Measurements from ENCODE around the gene SERPINA5.

SERPINA5 gene

DNA sequence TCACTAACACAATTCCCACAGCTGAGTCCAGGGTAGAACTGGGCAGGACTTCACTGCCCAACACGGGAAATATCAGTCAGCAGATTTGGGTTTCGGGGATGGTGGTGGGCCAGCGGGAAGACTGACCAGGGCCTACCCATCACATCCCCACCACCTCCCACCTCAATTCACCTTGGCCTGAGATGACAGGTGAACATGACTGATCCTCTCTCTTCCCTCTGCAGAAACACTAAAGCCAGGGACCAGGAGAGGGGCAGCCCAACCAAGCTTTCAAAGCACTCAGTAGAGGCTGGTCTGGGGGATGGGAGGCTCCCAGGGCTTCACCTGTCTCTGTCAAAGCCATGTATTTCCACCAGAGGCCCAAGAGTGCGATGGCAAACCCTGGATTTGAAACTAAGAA lies 2.3 kb downstream of the SERPINA5 start:
- Histone ChIP-seq H3K27me3 (ENCODE audit: insufficient read depth, low read length) (peaks cover 9% of the 10 kb centered on the region; the same call in 1 of the 2 replicates), H3K36me3 (ENCODE audit: insufficient read depth, low read depth, low read length) (no peaks in the 10 kb centered on the region), H3K9me3 (ENCODE audit: insufficient read depth, low read depth, low read length) (peaks cover 8% of the 10 kb centered on the region; the same call in 1 of the 2 replicates), H3K9ac (ENCODE audit: low read depth, low read length) (no peak overlapping the region), H3K4me3 (ENCODE audit: low read length) (no peak overlapping the region), H3K27ac (ENCODE audit: low read length) (no peak overlapping the region), H3K4me1 (ENCODE audit: insufficient read depth, low read length) (peaks cover 5% of the 10 kb centered on the region; the same call in 1 of the 2 replicates)

DNA sequence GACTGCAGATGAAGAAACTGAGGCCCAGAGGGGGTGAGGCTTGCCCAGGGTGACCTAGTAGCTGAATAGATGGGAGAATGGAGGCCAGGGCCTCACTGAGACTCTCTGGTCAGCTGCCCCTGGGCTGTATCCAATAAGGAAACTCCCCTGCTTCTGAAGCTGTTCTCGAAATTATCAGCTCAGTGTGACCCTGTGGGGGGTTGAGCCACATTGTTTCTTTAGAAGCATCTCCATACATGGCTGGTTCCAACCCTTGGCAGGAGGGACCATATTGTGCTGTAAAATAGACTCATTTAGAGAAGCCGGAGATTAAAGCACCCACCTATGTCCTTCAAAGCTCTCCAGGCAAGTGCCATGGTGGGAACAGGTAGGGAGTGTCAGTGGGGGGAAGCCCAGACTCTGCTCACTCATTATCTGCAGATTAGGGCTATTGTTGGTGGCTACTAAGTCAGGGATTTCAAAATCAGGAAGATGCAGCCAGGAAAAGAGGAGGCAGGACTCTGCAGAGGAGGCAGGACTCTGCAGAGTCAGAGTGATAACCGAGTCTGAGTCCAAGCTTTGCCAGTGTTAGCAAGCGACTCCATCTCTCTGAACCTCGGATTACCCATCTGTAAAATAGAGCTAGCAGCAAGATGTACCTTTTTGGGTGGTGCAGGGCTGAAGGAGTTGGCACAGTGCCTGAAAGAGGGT lies 3.5 kb downstream of the SERPINA5 start:
- Histone ChIP-seq H3K4me3 (ENCODE audit: low read length) (no peak overlapping the region), H3K9me3 (ENCODE audit: insufficient read depth, low read depth, low read length) (peaks cover 8% of the 10 kb centered on the region; the same call in 1 of the 2 replicates), H3K36me3 (ENCODE audit: insufficient read depth, low read depth, low read length) (no peaks in the 10 kb centered on the region), H3K9ac (ENCODE audit: low read depth, low read length) (no peak overlapping the region), H3K27me3 (ENCODE audit: insufficient read depth, low read length) (peaks cover 9% of the 10 kb centered on the region; the same call in 1 of the 2 replicates), H3K4me1 (ENCODE audit: insufficient read depth, low read length) (peaks cover 5% of the 10 kb centered on the region; the same call in 1 of the 2 replicates), H3K27ac (ENCODE audit: low read length) (no peak overlapping the region)

DNA sequence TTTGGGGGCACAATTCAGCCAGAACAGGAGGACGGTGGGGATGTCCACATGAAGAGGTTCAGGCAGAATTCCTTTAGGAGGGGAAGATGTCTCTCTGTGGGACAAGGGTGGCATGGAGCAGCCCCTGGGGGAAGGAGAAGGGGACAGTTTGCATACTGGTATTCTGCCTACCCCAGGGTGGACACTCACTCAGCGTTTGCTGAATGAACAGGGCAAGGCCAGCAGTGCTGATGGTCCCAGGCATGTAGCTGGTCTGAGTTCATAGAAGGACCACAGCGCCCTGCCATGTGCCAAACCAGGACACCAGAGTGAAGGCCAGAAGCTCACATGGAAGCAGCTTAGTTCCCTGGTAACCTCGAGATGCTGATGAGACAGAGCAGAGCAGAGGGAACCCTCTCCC lies 5.4 kb downstream of the SERPINA5 start:
- H3K36me3 ChIP-seq (ENCODE audit: insufficient read depth, low read depth, low read length), result no peaks in the 10 kb centered on the region
- 0 out of 2 replicates have a peak, but pooled peaks cover 8% of the 10 kb centered on the region for H3K9me3 ChIP-seq (ENCODE audit: insufficient read depth, low read depth, low read length)
- H3K4me3 ChIP-seq (ENCODE audit: low read length), result no peak overlapping the region
- H3K27ac ChIP-seq (ENCODE audit: low read length), result no peak overlapping the region
- H3K9ac ChIP-seq (ENCODE audit: low read depth, low read length), result no peak overlapping the region
- no peaks in the 10 kb centered on the region for H3K27me3 ChIP-seq (ENCODE audit: insufficient read depth, low read length)
- no peaks in the 10 kb centered on the region; the same call in 1 of the 2 replicates for H3K4me1 ChIP-seq (ENCODE audit: insufficient read depth, low read length)

DNA sequence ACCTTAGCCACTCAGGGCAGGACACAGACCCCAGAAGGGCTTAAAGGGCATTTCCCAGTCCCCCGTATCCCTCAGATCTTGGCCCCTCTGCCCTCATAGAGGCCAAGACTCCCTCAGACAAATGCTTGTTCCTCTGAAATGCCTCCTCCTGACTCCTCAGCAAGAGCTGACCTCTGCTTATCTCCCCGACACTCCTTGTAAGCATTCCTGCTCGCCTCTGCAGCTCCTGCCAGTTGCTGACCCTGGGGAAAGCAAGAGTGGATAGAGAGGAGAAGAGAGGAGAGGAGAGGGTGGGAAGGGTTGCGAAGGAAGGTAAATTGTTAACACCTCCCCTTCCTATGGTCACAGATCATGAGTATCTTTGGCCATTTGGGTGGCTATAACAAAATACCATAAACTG lies 7.1 kb downstream of the SERPINA5 start:
- no peak overlapping the region for H3K27ac ChIP-seq (ENCODE audit: low read length)
- H3K27me3 ChIP-seq (ENCODE audit: insufficient read depth, low read length), result no peaks in the 10 kb centered on the region
- H3K9me3 ChIP-seq (ENCODE audit: insufficient read depth, low read depth, low read length), result 0 out of 2 replicates have a peak, but pooled peaks cover 7% of the 10 kb centered on the region
- no peaks in the 10 kb centered on the region for H3K36me3 ChIP-seq (ENCODE audit: insufficient read depth, low read depth, low read length)
- no peak overlapping the region for H3K4me3 ChIP-seq (ENCODE audit: low read length)
- H3K9ac ChIP-seq (ENCODE audit: low read depth, low read length), result no peak overlapping the region
- no peaks in the 10 kb centered on the region for H3K4me1 ChIP-seq (ENCODE audit: insufficient read depth, low read length)

- Histone ChIP-seq H3K36me3 (ENCODE audit: insufficient read depth, low read depth, low read length) (no peaks in the 10 kb centered on the region), H3K9ac (ENCODE audit: low read depth, low read length) (no peak overlapping the region), H3K27ac (ENCODE audit: low read length) (no peak overlapping the region), H3K27me3 (ENCODE audit: insufficient read depth, low read length) (no peaks in the 10 kb centered on the region), H3K9me3 (ENCODE audit: insufficient read depth, low read depth, low read length) (no peaks in the 10 kb centered on the region), H3K4me3 (ENCODE audit: low read length) (no peak overlapping the region), H3K4me1 (ENCODE audit: insufficient read depth, low read length) (no peaks in the 10 kb centered on the region)
These were observed 9.8 kb downstream of the SERPINA5 start for GRCh38 chr14:94591073-94591472.

GRCh38 chr14:94591871-94592270 lies 10.6 kb downstream of the SERPINA5 start:
- Histone ChIP-seq H3K4me3 (ENCODE audit: low read length) (no peak overlapping the region), H3K9ac (ENCODE audit: low read depth, low read length) (no peak overlapping the region), H3K4me1 (ENCODE audit: insufficient read depth, low read length) (no peaks in the 10 kb centered on the region), H3K36me3 (ENCODE audit: insufficient read depth, low read depth, low read length) (no peaks in the 10 kb centered on the region), H3K27me3 (ENCODE audit: insufficient read depth, low read length) (no peaks in the 10 kb centered on the region), H3K9me3 (ENCODE audit: insufficient read depth, low read depth, low read length) (no peaks in the 10 kb centered on the region), H3K27ac (ENCODE audit: low read length) (no peak overlapping the region)

DNA sequence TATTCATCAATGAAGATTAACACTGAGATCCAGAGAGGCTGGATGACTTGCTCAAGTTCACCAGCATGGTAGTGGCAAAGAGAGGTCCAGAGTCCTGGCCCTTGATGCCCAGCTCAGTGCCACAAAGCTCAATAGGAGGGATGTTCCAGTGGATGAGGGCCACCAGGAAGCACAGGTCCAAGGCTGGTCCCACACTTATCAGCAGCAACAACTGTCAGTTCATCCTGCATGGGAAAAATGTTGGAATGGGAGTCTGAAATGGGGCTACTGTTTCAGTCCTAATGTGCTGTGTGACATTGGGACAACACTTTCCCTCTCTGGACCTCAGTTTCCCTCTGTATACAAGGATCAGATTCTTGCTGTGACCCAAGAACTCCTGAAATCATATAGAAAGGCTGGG lies 11.2 kb downstream of the SERPINA5 start:
- Histone ChIP-seq H3K27me3 (ENCODE audit: insufficient read depth, low read length) (no peaks in the 10 kb centered on the region), H3K4me3 (ENCODE audit: low read length) (no peak overlapping the region), H3K4me1 (ENCODE audit: insufficient read depth, low read length) (no peaks in the 10 kb centered on the region)

DNA sequence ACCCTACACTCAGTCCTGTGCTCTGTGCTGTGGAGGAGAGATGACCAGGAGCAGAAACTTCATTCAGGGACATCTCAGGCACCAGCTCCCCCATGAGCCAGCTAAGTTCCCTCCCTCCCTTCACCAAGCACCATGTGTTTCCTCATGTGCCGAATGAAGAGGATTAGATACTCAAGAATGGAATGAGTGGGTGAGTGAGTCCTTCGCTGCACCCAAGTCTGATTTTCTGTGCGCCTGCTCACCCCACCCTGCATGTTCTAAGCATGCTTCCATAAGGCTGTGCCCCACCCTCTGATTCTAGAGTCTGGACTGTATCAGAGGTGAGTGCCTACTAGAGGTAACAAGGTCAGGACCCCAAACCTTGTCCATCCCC lies 12.1 kb downstream of the SERPINA5 start:
- H3K4me1 ChIP-seq (ENCODE audit: insufficient read depth, low read length), result no peaks in the 10 kb centered on the region
- H3K27ac ChIP-seq (ENCODE audit: low read length), result no peak overlapping the region
- H3K4me3 ChIP-seq (ENCODE audit: low read length), result no peak overlapping the region
- no peaks in the 10 kb centered on the region for H3K36me3 ChIP-seq (ENCODE audit: insufficient read depth, low read depth, low read length)
- no peaks in the 10 kb centered on the region for H3K27me3 ChIP-seq (ENCODE audit: insufficient read depth, low read length)
- no peak overlapping the region for H3K9ac ChIP-seq (ENCODE audit: low read depth, low read length)
- no peaks in the 10 kb centered on the region for H3K9me3 ChIP-seq (ENCODE audit: insufficient read depth, low read depth, low read length)

More for the DNA sequence above, 11.2 kb downstream of the SERPINA5 start:
- H3K9me3 ChIP-seq (ENCODE audit: insufficient read depth, low read depth, low read length), result no peaks in the 10 kb centered on the region
- no peak overlapping the region for H3K9ac ChIP-seq (ENCODE audit: low read depth, low read length)
- H3K27ac ChIP-seq (ENCODE audit: low read length), result no peak overlapping the region
- H3K36me3 ChIP-seq (ENCODE audit: insufficient read depth, low read depth, low read length), result no peaks in the 10 kb centered on the region

DNA sequence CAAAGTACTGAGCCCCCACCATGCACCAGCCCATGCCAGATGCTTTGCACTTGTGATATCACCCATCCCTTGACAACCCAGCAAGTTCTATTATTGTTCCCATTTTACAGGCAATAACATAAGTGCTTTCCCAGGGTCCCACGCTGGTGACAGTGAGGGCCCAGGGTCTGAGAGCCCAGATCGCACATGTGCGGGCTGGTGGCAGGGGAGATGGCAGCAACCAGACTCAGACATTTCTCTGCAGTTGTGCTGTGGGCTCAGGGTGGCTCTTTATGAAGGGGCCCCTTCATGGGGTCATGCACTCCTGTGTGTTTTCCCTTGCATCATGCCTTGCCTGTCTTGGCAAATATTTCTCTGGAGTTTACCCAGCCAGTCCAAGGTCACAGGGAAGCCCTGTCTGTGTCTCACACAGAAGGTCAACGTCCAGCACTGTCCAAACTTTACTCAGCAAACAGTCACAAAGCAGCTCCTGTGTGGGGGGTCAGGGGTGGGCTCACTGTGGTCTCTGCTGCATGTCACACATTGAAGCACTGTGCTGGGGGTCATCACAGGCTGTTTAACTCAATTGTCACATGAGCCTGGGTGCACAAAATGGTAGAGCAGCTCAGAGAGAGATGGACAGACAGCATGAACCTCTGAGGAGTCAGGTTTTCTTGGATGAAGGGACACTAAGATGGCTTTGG lies 12.7 kb downstream of the SERPINA5 start:
- no peak overlapping the region for H3K4me3 ChIP-seq (ENCODE audit: low read length)
- no peak overlapping the region for H3K9ac ChIP-seq (ENCODE audit: low read depth, low read length)
- H3K9me3 ChIP-seq (ENCODE audit: insufficient read depth, low read depth, low read length), result no peaks in the 10 kb centered on the region

DNA sequence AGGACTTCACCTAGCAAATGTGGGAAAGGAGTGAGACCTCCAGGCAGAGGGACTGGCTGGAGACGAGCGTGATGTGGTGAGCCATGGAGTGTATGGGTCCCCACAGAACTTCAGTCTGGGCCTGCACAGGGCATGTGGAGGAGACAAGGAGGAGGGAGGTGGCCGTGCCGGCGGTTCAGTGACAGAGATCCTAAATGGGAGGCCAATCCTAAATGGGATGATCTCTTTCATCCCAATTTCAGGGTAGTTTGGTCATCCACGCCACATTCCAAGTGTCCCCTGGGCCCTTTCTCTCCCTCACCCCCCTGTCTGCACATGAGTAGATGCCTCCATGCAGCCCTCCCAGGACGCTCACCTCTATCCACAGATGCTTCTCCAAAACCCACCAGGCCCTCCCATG lies 13.2 kb downstream of the SERPINA5 start:
- no peak overlapping the region for H3K27ac ChIP-seq (ENCODE audit: low read length)
- no peaks in the 10 kb centered on the region for H3K36me3 ChIP-seq (ENCODE audit: insufficient read depth, low read depth, low read length)
- H3K4me1 ChIP-seq (ENCODE audit: insufficient read depth, low read length), result peaks cover 5% of the 10 kb centered on the region; the same call in 1 of the 2 replicates
- H3K9ac ChIP-seq (ENCODE audit: low read depth, low read length), result no peak overlapping the region
- H3K4me3 ChIP-seq (ENCODE audit: low read length), result no peak overlapping the region
- no peaks in the 10 kb centered on the region for H3K9me3 ChIP-seq (ENCODE audit: insufficient read depth, low read depth, low read length)
- H3K27me3 ChIP-seq (ENCODE audit: insufficient read depth, low read length), result no peaks in the 10 kb centered on the region

More for the DNA sequence above, 12.7 kb downstream of the SERPINA5 start:
- no peaks in the 10 kb centered on the region for H3K27me3 ChIP-seq (ENCODE audit: insufficient read depth, low read length)
- H3K4me1 ChIP-seq (ENCODE audit: insufficient read depth, low read length), result peaks cover 2% of the 10 kb centered on the region; the same call in 1 of the 2 replicates
- no peaks in the 10 kb centered on the region for H3K36me3 ChIP-seq (ENCODE audit: insufficient read depth, low read depth, low read length)
- H3K27ac ChIP-seq (ENCODE audit: low read length), result no peak overlapping the region

DNA sequence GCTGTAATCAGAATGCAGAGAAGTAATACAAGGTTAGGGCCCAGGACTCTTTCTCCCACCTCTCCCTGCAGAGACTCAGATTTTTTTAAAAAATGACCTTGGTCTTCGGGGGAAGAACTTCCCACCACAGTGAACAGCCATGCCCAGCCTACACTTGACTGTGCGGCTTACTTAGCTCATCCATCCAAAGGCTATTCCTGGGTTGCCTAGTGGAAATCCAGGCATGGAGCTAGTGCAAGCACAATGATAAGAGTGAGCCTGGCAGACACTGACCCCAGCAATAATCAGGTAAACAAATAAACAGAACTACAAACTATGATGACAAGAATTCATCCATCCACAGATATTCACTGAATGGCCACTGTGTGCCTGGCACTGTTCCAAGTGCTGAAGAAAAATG lies 14.7 kb downstream of the SERPINA5 start:
- H3K27me3 ChIP-seq (ENCODE audit: insufficient read depth, low read length), result no peaks in the 10 kb centered on the region
- H3K4me3 ChIP-seq (ENCODE audit: low read length), result no peak overlapping the region
- peaks cover 5% of the 10 kb centered on the region; the same call in 1 of the 2 replicates for H3K4me1 ChIP-seq (ENCODE audit: insufficient read depth, low read length)
- H3K9me3 ChIP-seq (ENCODE audit: insufficient read depth, low read depth, low read length), result no peaks in the 10 kb centered on the region
- no peak overlapping the region for H3K27ac ChIP-seq (ENCODE audit: low read length)
- no peaks in the 10 kb centered on the region for H3K36me3 ChIP-seq (ENCODE audit: insufficient read depth, low read depth, low read length)
- no peak overlapping the region for H3K9ac ChIP-seq (ENCODE audit: low read depth, low read length)

DNA sequence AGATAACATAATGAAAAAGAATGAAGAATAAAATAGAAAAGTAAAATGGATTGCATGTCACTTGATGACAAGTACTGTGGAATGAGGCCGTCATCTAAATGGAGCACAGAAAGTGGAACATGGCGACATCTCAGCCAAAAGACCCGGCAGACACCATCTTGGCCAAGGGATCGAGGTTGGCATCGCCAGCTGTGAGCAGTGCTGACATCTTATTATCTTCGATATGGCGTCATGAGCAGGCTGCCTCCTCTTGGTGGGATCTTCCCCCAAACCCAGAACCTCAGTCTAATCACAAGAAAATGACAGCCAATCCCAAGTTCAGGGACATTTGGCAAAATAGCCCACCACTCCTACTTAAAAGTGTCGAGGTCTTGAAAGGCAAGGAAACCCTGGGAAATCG lies 15.1 kb downstream of the SERPINA5 start:
- H3K36me3 ChIP-seq (ENCODE audit: insufficient read depth, low read depth, low read length), result no peaks in the 10 kb centered on the region
- no peak overlapping the region for H3K4me3 ChIP-seq (ENCODE audit: low read length)
- H3K27ac ChIP-seq (ENCODE audit: low read length), result no peak overlapping the region
- H3K9ac ChIP-seq (ENCODE audit: low read depth, low read length), result no peak overlapping the region
- no peaks in the 10 kb centered on the region for H3K27me3 ChIP-seq (ENCODE audit: insufficient read depth, low read length)
- no peaks in the 10 kb centered on the region for H3K9me3 ChIP-seq (ENCODE audit: insufficient read depth, low read depth, low read length)
- H3K4me1 ChIP-seq (ENCODE audit: insufficient read depth, low read length), result peaks cover 5% of the 10 kb centered on the region; the same call in 1 of the 2 replicates
